ENCODE data around the gene CNFN.
A peak's percentile ranks its signal among the peaks of the same experiment; 100 is the strongest.

DNA sequence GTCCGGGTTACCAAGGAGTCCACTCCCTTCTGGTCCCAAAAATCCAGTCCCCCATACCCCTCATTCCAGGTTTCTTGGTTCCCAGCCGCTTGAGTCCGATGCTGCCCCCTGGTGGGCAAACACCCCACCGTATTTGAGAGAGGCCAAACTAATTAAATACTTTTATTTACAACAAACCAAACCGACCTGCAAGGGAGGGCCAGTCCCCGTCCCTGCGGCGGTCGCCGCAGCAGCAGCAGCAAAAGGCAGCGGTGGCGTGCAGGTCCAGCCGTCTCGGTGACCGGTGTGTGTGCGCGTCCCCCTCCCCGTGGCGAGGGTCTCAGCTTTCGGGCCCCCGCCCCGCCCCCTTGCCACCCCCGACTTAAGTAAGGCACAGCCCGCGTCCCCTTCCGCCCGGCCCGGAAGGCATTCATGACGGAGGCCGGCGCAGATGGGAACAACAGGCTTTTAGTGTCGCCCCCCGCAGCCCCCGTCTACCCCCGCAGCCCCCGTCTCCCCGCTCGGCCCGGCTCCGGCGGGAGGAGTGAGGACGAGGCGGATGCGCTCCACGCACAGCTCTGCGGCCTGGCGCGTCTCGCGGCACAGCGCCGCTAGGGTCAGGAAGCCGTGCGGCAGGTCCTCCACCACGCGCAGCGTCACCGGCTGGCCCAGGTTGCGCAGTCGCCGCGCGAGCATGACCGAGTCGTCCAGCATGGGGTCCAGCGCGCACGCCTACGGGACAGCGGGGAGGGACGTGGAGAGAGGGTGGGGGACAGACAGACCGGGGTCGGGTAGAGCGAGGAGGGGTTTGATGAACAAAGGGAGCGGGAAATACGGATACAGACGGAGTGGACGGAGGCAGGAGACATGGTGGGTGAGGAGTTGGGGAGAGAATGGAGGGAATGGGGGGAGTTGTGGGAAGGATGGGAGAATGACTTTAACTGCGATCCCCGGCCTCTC, 11.5 kb upstream of the CNFN start:
- TF ChIP-seq, protein P1, sequence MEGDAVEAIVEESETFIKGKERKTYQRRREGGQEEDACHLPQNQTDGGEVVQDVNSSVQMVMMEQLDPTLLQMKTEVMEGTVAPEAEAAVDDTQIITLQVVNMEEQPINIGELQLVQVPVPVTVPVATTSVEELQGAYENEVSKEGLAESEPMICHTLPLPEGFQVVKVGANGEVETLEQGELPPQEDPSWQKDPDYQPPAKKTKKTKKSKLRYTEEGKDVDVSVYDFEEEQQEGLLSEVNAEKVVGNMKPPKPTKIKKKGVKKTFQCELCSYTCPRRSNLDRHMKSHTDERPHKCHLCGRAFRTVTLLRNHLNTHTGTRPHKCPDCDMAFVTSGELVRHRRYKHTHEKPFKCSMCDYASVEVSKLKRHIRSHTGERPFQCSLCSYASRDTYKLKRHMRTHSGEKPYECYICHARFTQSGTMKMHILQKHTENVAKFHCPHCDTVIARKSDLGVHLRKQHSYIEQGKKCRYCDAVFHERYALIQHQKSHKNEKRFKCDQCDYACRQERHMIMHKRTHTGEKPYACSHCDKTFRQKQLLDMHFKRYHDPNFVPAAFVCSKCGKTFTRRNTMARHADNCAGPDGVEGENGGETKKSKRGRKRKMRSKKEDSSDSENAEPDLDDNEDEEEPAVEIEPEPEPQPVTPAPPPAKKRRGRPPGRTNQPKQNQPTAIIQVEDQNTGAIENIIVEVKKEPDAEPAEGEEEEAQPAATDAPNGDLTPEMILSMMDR (IDR thresholded peaks at IDR 0.05; ENCODE audit: low read depth, low read length): peak; percentile 90
- no peak for TF ChIP-seq EZH2phosphoT487 (IDR thresholded peaks at IDR 0.05; ENCODE audit: low read depth)

Data from OCI-LY3 (cell line).